ENCODE measurements around the gene ZNF451. TPM values are rescaled to one million over a fixed set of nuclear protein-coding genes. Genes with fewer than 3 reads are reported as not detected.

Gene ZNF451
- total RNA-seq, 6 donors from 2014 or later = 39.7 to 117 (median 42.8) TPM

DNA sequence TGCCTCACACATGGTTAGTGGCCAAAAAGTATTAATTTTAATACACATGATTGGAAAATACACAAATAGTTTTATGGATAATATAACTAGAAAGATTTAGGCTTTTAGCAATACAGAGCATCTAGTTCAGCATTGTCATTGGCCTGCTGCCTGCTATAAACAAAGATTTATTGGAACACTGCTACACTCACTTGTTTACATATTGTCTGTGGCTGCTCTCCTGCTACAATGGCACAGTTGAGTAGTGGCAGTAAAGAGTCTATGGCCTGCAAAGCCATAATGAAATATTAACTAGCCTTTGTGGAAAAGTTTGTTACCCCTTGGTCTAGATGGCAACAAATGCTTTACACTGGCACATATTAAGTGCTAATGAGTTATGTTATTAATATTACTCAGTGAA is 37.8 kb downstream of the ZNF451 start:
- no peaks in the 10 kb centered on the region for H3K9me3 ChIP-seq
- no peak for DNase-seq
- H3K4me1 ChIP-seq = peaks cover 0 to 4% (median 0%) of the 10 kb centered on the region in 4 donors
- H3K36me3 ChIP-seq = peaks cover 0 to 5% (median 0%) of the 10 kb centered on the region in 4 donors
- H3K4me3 ChIP-seq = no peak overlapping the region
- H3K27ac ChIP-seq = no peak overlapping the region
- TF ChIP-seq POLR2A (IDR thresholded peaks at IDR 0.05) (no peak), POLR2AphosphoS5 (IDR thresholded peaks at IDR 0.05) (no peak), EP300 (IDR thresholded peaks at IDR 0.05) (no peak)
- TF ChIP-seq, protein P1, sequence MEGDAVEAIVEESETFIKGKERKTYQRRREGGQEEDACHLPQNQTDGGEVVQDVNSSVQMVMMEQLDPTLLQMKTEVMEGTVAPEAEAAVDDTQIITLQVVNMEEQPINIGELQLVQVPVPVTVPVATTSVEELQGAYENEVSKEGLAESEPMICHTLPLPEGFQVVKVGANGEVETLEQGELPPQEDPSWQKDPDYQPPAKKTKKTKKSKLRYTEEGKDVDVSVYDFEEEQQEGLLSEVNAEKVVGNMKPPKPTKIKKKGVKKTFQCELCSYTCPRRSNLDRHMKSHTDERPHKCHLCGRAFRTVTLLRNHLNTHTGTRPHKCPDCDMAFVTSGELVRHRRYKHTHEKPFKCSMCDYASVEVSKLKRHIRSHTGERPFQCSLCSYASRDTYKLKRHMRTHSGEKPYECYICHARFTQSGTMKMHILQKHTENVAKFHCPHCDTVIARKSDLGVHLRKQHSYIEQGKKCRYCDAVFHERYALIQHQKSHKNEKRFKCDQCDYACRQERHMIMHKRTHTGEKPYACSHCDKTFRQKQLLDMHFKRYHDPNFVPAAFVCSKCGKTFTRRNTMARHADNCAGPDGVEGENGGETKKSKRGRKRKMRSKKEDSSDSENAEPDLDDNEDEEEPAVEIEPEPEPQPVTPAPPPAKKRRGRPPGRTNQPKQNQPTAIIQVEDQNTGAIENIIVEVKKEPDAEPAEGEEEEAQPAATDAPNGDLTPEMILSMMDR (IDR thresholded peaks at IDR 0.05) = no peak
- no peak for ATAC-seq (ENCODE audit: low FRiP score in 2 of 2)
- no peaks in the 10 kb centered on the region for H3K27me3 ChIP-seq

DNA sequence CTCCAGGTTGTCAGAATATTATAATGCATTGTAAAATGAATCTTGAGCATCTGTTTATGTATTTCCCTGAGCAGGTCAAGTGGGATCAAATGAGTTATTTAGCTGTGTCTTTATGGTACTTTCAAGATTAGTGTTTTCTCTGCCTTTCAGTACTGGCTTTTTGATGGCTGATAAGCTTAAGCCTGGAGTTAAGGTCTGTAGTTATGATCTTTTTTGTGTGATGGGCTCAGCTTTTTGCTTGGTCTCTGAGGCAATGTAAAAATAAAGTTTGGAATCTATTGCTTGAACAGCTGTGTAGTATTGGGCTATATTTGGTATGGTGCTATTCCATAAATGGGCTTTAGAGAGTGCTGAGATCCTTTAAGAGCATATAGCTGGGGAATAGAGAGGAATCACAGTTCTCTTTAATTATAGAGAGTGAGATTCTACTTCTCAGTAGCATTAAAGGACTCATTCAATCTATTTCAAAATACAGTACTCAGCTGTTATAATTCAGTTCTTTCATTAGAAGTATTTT is 40.7 kb downstream of the ZNF451 start:
- no peak for ATAC-seq (ENCODE audit: low FRiP score in 2 of 2)
- H3K4me1 ChIP-seq = peaks cover 0 to 1% (median 0%) of the 10 kb centered on the region in 4 donors
- H3K27me3 ChIP-seq = no peaks in the 10 kb centered on the region
- H3K9me3 ChIP-seq = no peaks in the 10 kb centered on the region
- peaks cover 5 to 28% (median 10%) of the 10 kb centered on the region in 4 donors for H3K36me3 ChIP-seq
- H3K27ac ChIP-seq = no peak overlapping the region
- TF ChIP-seq EP300 (IDR thresholded peaks at IDR 0.05) (no peak), POLR2A (IDR thresholded peaks at IDR 0.05) (no peak), POLR2AphosphoS5 (IDR thresholded peaks at IDR 0.05) (no peak)
- TF ChIP-seq, protein P1 (IDR thresholded peaks at IDR 0.05) = no peak
- no peak overlapping the region for H3K4me3 ChIP-seq
- no peak for DNase-seq

DNA sequence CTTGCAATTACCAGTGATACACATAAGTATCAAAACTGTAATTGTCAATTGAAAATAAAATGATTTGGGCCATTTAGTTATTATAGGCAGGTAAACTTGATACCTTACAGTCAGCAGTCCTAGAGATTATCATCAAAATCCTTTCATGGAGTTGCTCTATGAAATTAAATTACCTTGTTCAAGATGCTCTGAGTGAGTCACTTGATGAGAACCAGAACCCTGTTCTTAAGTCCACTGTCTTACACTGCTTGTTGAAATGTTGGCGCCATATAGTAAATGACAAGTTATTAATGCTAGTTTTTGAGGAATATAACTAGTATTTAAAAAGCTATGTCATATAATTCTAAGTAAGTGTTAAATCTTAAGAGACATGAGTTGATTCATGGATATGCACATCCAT is 45.0 kb downstream of the ZNF451 start:
- Histone ChIP-seq H3K4me1 (no peaks in the 10 kb centered on the region), H3K36me3 (peaks cover 6 to 39% (median 15%) of the 10 kb centered on the region in 4 donors), H3K27ac (no peak overlapping the region), H3K27me3 (no peaks in the 10 kb centered on the region), H3K9me3 (no peaks in the 10 kb centered on the region), H3K4me3 (no peak overlapping the region)
- ATAC-seq (ENCODE audit: low FRiP score in 2 of 2) = no peak
- TF ChIP-seq EP300 (IDR thresholded peaks at IDR 0.05) = no peak
- no peak for TF ChIP-seq POLR2AphosphoS5 (IDR thresholded peaks at IDR 0.05)
- TF ChIP-seq, protein P1 (IDR thresholded peaks at IDR 0.05) = no peak
- no peak for TF ChIP-seq POLR2A (IDR thresholded peaks at IDR 0.05)
- WGBS, 2 donors = 100% methylated on average over 1 of the region's 1 CpG
- no peak for DNase-seq

- 80 to 91% methylated on average over 1 of the region's 1 CpG for WGBS, 2 donors
- Histone ChIP-seq H3K4me3 (no peak overlapping the region), H3K36me3 (peaks cover 6 to 39% (median 15%) of the 10 kb centered on the region in 4 donors), H3K27me3 (no peaks in the 10 kb centered on the region), H3K4me1 (no peaks in the 10 kb centered on the region), H3K9me3 (no peaks in the 10 kb centered on the region), H3K27ac (no peak overlapping the region)
- TF ChIP-seq, protein P1 (IDR thresholded peaks at IDR 0.05) = no peak
- no peak for TF ChIP-seq POLR2AphosphoS5 (IDR thresholded peaks at IDR 0.05)
- no peak for TF ChIP-seq POLR2A (IDR thresholded peaks at IDR 0.05)
- DNase-seq = no peak
- ATAC-seq (ENCODE audit: low FRiP score in 2 of 2) = no peak
These were observed 45.9 kb downstream of the ZNF451 start for GRCh38 chr6:57135885-57136284.

DNA sequence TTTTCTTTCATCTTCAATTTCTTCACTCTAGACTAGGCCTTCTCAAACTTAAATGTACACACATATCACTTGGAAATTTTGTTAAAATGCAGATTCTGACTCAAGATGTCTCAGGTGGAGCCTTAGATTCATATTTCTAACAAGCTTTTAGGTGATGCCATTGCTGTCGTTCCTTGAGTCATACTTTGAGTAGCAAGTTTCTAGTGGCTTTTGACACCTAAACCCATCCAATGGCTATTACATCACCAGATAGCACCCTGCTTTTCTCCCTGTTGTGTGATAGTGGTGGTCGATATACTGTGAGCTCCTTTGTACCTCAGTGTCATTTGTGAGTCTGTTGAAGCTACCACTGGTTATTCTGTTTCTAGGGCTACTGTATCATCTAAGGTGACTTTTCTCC is 47.4 kb downstream of the ZNF451 start:
- H3K27ac ChIP-seq = no peak overlapping the region
- no peaks in the 10 kb centered on the region for H3K9me3 ChIP-seq
- H3K4me1 ChIP-seq = no peaks in the 10 kb centered on the region
- ATAC-seq (ENCODE audit: low FRiP score in 2 of 2) = no peak
- 86 to 90% methylated on average over 2 of the region's 2 CpGs for WGBS, 2 donors
- no peak overlapping the region for H3K4me3 ChIP-seq
- TF ChIP-seq, protein P1 (IDR thresholded peaks at IDR 0.05) = no peak
- TF ChIP-seq POLR2A (IDR thresholded peaks at IDR 0.05) = no peak
- no peak for TF ChIP-seq POLR2AphosphoS5 (IDR thresholded peaks at IDR 0.05)
- TF ChIP-seq EP300 (IDR thresholded peaks at IDR 0.05) = no peak
- H3K27me3 ChIP-seq = no peaks in the 10 kb centered on the region
- DNase-seq = no peak
- H3K36me3 ChIP-seq = peaks cover 6 to 47% (median 22%) of the 10 kb centered on the region in 4 donors

All from upper lobe of left lung (tissue), 6 donors.